ENCODE results near the gene SUGCT.

The SUGCT gene

GRCh38 chr7:40881405-40881926, 746.7 kb downstream of the SUGCT start:
- no peak for DNase-seq (ENCODE audit: low spot score)

GRCh38 chr7:40882071-40882658, 747.4 kb downstream of the SUGCT start:
- no peak for DNase-seq (ENCODE audit: low spot score)

DNA sequence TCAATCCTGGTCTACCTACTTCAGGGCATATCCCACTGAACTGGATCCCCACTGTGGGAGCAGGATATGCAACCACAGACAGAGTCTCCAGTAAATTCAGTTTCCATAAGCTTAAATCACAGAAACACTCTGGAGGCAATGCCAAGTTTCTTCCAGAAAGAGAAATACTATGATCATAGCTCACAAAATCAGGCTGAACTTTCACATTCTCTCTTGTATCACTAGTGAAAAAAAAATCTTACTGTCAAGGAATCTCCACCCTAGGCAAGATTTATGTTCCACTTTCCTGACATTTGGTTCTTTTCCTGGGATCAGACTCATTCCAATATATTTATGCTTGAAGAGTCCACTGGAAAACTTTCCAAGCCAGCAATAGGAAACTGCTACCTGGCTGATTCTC, 749.0 kb downstream of the SUGCT start:
- no peak for DNase-seq (ENCODE audit: low spot score)

- DNase-seq (ENCODE audit: low spot score), result no peak
These were observed 749.4 kb downstream of the SUGCT start for GRCh38 chr7:40884241-40884640.

GRCh38 chr7:40885503-40885902, 750.7 kb downstream of the SUGCT start:
- no peak for DNase-seq (ENCODE audit: low spot score)

- DNase-seq (ENCODE audit: low spot score), result no peak
These were observed 752.3 kb downstream of the SUGCT start for GRCh38 chr7:40887099-40887498.

DNA sequence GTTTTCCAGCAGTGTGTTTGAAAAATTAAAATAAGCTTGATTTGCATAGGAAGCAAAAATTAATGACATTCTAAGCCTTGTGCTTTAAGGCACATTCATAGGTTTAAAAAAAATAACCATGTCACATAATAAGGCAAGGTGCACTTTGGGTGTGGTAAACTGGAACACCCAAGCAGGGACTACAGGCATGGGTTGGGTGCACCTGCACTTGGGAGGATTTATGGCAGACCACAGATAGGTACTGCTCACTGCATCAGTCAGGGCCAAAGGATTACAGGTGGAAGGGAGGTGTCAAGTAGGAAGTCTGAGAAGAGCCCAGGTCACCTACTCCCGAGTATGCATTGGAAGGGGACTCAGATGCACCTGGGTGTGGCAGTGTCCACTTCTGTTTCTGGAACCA, 753.7 kb downstream of the SUGCT start:
- DNase-seq (ENCODE audit: low spot score), result no peak

DNA sequence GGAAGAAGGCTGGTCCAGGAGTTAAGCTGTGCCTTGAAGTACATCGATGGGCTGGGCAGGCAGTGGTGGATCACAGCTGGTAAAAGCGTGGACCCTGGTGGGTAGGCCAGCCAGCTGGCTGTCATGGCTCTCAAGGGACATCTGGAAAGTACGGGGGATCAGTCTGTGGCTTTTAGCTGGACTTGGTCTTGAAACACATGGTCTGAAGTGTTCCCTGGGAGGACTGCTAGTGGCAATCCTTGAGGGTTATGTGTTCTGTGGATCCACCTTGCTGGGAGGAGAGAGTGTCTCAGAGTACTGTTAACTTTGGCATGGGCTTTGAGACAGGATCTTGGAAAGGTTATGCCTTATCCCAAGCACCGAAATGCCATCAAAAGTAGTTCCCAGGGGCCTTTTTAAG, 754.3 kb downstream of the SUGCT start:
- DNase-seq (ENCODE audit: low spot score), result no peak

DNA sequence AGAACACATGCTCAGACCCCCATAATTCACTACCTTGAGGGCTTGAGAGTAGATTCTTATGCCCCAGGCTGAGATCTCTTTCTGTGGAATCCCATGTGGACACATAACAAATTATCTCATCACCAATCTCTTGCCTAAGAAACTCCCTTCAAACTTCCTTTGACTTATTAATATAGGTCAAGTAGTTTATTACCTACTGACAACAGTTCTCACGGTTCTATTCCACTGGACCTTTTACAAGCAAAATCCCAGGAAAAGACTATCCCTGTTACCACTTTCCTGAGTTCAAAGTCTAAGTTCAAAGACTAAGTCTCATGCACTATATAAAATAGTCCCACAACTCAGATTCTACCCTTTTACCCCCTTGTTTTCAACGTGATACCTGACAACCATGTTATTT, 754.7 kb downstream of the SUGCT start:
- DNase-seq (ENCODE audit: low spot score), result no peak

- no peak for DNase-seq (ENCODE audit: low spot score)
These were observed 755.4 kb downstream of the SUGCT start for GRCh38 chr7:40890088-40890692.

GRCh38 chr7:40891232-40891631, 756.4 kb downstream of the SUGCT start:
- no peak for DNase-seq (ENCODE audit: low spot score)

- DNase-seq (ENCODE audit: low spot score), result no peak
These were observed 764.3 kb downstream of the SUGCT start for GRCh38 chr7:40899151-40899550.

DNA sequence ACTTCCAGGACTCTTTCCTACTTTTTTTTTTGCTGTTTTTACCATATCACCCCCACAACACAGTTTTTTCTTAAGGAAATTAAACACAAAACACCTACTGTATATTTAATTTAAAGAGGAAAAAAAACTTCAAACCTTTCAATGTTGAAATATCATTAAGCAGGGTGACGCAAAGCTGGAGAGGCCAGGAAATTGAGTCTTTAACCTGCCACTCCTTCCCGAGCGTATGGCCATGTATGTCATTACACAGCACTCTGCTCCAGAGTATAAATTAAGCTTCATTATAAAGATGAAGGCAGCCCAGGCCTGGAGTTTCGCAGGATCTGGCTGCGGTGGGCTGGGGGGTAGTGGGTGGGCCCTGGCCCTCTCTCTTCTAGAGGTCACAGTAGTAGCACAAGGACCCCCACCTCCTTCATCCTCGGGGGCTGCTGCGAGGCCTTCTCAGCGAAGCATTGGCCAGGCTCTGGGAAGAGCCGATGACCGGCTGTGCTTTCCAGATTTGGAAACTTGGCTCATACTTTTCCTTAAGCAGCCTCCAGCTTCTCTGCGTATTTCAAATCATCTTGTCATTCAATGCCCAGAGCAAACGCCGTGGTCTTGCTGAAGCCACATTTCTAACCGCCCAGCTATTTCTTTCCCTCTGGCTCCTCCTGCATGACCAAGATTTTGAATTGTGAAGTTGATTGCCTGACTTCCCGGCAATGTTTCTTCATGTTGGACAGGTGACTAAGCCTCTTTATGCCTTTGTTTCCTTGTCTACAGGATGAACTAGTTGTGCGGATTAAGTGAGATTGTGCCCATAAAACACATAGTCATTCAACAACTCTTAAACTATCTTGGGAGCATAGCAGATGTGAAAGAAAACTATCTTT, 765.1 kb downstream of the SUGCT start:
- no peak for DNase-seq (ENCODE audit: low spot score)

GRCh38 chr7:40903872-40904271, 769.1 kb downstream of the SUGCT start:
- DNase-seq (ENCODE audit: low spot score), result no peak

- no peak for DNase-seq (ENCODE audit: low spot score)
These were observed 772.5 kb downstream of the SUGCT start for GRCh38 chr7:40907286-40907685.

DNA sequence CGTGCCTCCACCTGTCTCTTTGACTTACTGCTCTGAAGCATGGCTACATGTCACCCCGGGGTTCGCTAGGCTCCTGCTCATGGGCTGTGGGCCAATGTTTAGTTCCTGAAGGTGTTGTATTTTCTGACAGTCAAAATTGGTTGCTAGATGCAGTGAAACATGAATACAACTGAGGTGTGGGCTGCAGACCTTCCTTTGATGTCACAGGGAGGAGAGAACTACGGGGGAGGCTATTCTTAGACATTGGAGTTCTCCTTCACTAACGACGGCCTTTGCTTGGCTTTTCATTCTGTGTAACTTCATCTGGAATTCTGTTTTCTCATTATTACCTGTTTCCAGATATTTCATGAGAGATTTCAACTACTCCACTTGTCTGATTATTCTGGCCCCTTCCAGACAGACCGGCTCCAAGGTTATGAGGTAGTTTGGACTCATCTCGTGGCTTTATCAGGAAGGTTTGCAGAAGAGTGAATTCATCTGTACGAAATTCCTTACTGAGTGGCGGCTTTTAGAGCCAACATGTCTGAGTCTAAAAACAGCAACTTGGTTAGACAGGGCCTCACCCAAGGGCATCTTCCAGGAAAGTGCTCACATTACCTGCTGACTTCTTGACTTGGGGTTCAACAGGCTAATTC, 774.7 kb downstream of the SUGCT start:
- DNase-seq (ENCODE audit: low spot score), result no peak

Data from left forelimb (tissue), 1 donor.